HepG2 (cell line): ENCODE results near the gene ABCB8. TPM values are rescaled to one million over a fixed set of nuclear protein-coding genes. Genes with fewer than 3 reads are reported as not detected.

Experiments used
- AKAP8 ChIP-seq: sonication (generic); formaldehyde crosslinking; IDR thresholded peaks from 2 replicates; pipeline ENCODE4 v1.5.1; 2020; ENCODE audit warnings: mild to moderate bottlenecking, missing genetic modification reagents
- ARID5B ChIP-seq: IDR thresholded peaks from 2 replicates; pipeline ENCODE4 v1.4.0; 2020; ENCODE audit warnings: mild to moderate bottlenecking, missing genetic modification reagents
- CENPBD1 ChIP-seq: sonication (generic); formaldehyde crosslinking; IDR thresholded peaks from 2 replicates; pipeline ENCODE4 v1.8.0; 2022; ENCODE audit warnings: missing genetic modification reagents, low read depth, mild to moderate bottlenecking, borderline replicate concordance
- E2F5 ChIP-seq: sonication (generic); formaldehyde crosslinking; conservative IDR thresholded peaks from 2 replicates; pipeline ENCODE4 v1.4.0; 2020; ENCODE audit warnings: missing genetic modification reagents
- GTF3A ChIP-seq: sonication (generic); formaldehyde crosslinking; conservative IDR thresholded peaks from 2 replicates; pipeline ENCODE4 v1.4.0; 2020; ENCODE audit warnings: mild to moderate bottlenecking, missing genetic modification reagents
- HINFP ChIP-seq: sonication (generic); formaldehyde crosslinking; IDR thresholded peaks from 2 replicates; pipeline ENCODE4 v1.4.0; 2020; ENCODE audit warnings: low read depth, mild to moderate bottlenecking, missing genetic modification reagents
- IRF2 ChIP-seq: IDR thresholded peaks from 2 replicates; pipeline ENCODE4 v1.6.1; 2018; ENCODE audit warnings: missing genetic modification reagents, missing compliant biosample characterization
- MBD4 ChIP-seq: IDR thresholded peaks from 2 replicates; pipeline ENCODE4 v1.6.1; 2012; ENCODE audit warnings: low read length, inconsistent platforms, borderline replicate concordance
- MTA3 ChIP-seq: sonication (generic); formaldehyde crosslinking; IDR thresholded peaks from 2 replicates; pipeline ENCODE4 v1.4.0; 2020; ENCODE audit warnings: missing genetic modification reagents
- PAX8 ChIP-seq: sonication (generic); formaldehyde crosslinking; IDR thresholded peaks from 2 replicates; pipeline ENCODE4 v1.8.0; 2022; ENCODE audit warnings: mild to moderate bottlenecking, missing genetic modification reagents, borderline replicate concordance
- SAFB2 ChIP-seq: sonication (generic); formaldehyde crosslinking; IDR thresholded peaks from 2 replicates; pipeline ENCODE4 v1.5.1; 2020; ENCODE audit warnings: missing genetic modification reagents, low read depth, mild to moderate bottlenecking, borderline replicate concordance
- SRF ChIP-seq: IDR thresholded peaks from 2 replicates; pipeline ENCODE4 v1.6.1; 2011; ENCODE audit warnings: mild to moderate bottlenecking, low read depth, low read length, moderate library complexity
- ZBTB33 ChIP-seq: sonication (generic); formaldehyde crosslinking; IDR thresholded peaks from 2 replicates; pipeline ENCODE4 v1.4.0; 2020; ENCODE audit warnings: missing genetic modification reagents
- ZNF224 ChIP-seq: sonication (generic); formaldehyde crosslinking; IDR thresholded peaks from 2 replicates; pipeline ENCODE4 v1.5.0; 2020; ENCODE audit warnings: mild to moderate bottlenecking, missing genetic modification reagents
- ZNF280B ChIP-seq: sonication (generic); formaldehyde crosslinking; IDR thresholded peaks from 2 replicates; pipeline ENCODE4 v1.5.0; 2020; ENCODE audit warnings: missing genetic modification reagents, mild to moderate bottlenecking, borderline replicate concordance
- ZNF33A ChIP-seq: sonication (generic); formaldehyde crosslinking; IDR thresholded peaks from 2 replicates; pipeline ENCODE4 v1.5.1; 2020; ENCODE audit warnings: missing genetic modification reagents, mild to moderate bottlenecking, moderate library complexity, borderline replicate concordance
- ZNF790 ChIP-seq: sonication (generic); formaldehyde crosslinking; IDR thresholded peaks from 2 replicates; pipeline ENCODE4 v1.8.0; 2022; ENCODE audit warnings: missing genetic modification reagents, mild to moderate bottlenecking, borderline replicate concordance
- polyA plus RNA-seq, 8 experiments: library from polyadenylated mRNA; depleted of rRNA in 3 of 8; stranded (reverse) in 7 of 8; unstranded in 1 of 8; fragments of >200 nt; fragmentation: Illumina TruSeq in 4 of 8; extraction: Trizol in 4 of 8; gene quantifications; 2 replicates each; pipeline versions ENCODE4 v1.2.1 to v1.2.3, GENCODE V29; 2011 to 2016; ENCODE audit warnings: low read depth in 4 of 8, missing spikeins in 1 of 8, mixed read lengths in 1 of 8; ENCODE audit not compliant: insufficient read depth in 1 of 8
- total RNA-seq, 5 experiments: library from RNA; depleted of rRNA; stranded (reverse); fragments of >200 nt; fragmentation: Illumina TruSeq; extraction: Trizol; gene quantifications; 2 replicates each; pipeline ENCODE4 v1.2.3, GENCODE V29; 2016; ENCODE audit warnings: low read depth in 1 of 5

ABCB8 gene
- total and polyA plus RNA-seq, 2 of the 13 experiments (the other 11 are each of a cell fraction or from before 2014, with no cell fraction given), result 6.6 to 16.7 TPM

GRCh38 chr7:151083071-151083823, 55.0 kb downstream of the ABCB8 start, which contains the start of gene TMUB1 (continued):
- TF ChIP-seq ARID5B (CRISPR knock-in tag), result no peak
- no peak for TF ChIP-seq GTF3A (CRISPR knock-in tag)
- TF ChIP-seq ZNF33A (CRISPR knock-in tag), result no peak
- no peak for TF ChIP-seq AKAP8 (CRISPR knock-in tag)
- TF ChIP-seq ZNF280B, result no peak
- TF ChIP-seq SRF, result no peak
- no peak for TF ChIP-seq ZNF224 (CRISPR knock-in tag)
- no peak for TF ChIP-seq MTA3 (CRISPR knock-in tag)
- TF ChIP-seq IRF2 (CRISPR knock-in tag), result peak; percentile 64
- no peak for TF ChIP-seq SAFB2 (CRISPR knock-in tag)
- no peak for TF ChIP-seq ZBTB33
- TF ChIP-seq E2F5, result no peak
- no peak for TF ChIP-seq ZNF790 (CRISPR knock-in tag)
- TF ChIP-seq HINFP (CRISPR knock-in tag), result peak; percentile 30; the same call in 1 of the 2 replicates
- no peak for TF ChIP-seq MBD4
- no peak for TF ChIP-seq CENPBD1 (CRISPR knock-in tag)
- no peak for TF ChIP-seq PAX8 (CRISPR knock-in tag)
